NCI-H226 (cell line): ENCODE data around the gene PLGLB2.
A peak's percentile ranks its signal among the peaks of the same experiment; 100 is the strongest.
"Not testable (repeated sequence)": the region's sequence is repeated elsewhere in the genome, so short reads cannot be mapped to it uniquely, and the experiment has no call there.

Source experiments
- DNase-seq: peaks from one replicate; pipeline ENCODE4 v3.0.0-alpha.2; 2015

The PLGLB2 gene

DNA sequence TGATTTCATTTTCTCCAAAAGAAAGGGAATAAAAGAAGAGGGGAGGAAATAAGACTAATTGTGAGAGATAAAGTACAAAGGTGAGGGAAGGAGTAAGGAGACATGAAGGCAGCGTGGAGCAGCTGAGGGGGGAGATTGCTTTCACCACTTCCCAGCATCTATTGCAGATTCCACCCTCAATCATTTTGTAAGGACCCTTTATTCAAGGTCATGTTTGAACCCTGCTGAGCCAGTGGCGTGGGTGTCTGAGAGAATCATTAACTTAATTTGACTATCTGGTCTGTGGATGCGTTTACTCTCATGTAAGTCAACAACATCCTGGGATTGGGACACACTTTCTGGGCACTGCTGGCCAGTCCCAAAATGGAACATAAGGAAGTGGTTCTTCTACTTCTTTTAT is at the start of gene PLGLB2:
Gene PLGLB2 (plus strand): TSS at position 297 of the 400 bp plus-strand sequence. CDS start 67 bp downstream, at position 364.
- DNase-seq = not testable (repeated sequence)

DNA sequence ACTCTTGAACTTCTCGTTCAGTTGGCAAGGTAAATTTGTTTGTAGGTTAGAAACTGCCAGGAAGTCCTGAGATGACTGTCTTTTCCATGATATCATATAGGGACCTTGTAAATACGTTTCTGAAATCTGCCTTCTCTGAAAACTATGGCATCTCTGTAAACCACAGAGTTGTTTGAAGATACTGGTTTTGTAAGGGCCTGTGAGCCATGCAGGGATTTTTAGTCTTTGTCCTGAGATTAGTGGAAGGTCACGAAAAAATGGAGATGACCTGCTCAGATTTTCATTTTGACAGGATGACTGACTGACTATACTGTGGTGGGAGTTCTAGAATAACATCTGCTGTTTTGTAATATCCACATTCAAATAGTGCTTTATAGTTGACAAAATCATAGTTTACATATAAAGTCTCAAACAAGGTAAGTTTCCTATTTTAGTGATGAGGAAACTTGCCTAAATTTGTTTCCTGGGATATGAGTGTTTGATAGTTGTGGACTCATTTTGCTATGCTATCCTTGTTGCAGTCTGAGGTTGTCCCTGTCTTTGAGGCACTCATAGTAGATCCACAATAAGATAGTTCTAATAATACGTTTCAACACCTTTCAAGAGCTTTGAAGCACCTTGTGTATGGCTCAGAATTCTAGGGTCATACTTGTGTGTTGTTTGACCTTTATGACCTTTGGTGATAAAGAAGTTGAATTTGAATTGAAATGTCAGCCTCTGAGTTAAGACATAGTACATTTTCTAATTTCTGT is 43.1 kb upstream of the PLGLB2 start:
- not testable (repeated sequence) for DNase-seq

DNA sequence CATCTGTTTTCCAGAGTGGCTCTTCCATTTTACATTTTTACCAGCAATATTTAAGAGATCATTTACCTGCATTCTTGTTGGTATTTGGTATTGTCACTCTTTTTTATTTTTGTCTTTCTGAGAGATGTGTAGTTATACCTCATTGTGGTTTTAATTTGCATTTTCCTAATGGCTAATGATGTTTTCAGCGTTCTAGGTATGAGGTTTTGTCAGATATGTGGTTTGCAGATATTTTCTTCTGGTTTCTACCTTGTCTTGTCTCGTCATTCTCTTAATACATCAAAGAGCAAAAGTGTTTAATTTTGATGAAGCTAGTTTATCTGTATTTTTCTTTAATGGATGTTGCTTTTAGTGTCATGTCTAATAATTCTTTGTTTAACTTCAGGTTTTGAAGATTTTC is 39.5 kb upstream of the PLGLB2 start:
- DNase-seq = not testable (repeated sequence)

DNA sequence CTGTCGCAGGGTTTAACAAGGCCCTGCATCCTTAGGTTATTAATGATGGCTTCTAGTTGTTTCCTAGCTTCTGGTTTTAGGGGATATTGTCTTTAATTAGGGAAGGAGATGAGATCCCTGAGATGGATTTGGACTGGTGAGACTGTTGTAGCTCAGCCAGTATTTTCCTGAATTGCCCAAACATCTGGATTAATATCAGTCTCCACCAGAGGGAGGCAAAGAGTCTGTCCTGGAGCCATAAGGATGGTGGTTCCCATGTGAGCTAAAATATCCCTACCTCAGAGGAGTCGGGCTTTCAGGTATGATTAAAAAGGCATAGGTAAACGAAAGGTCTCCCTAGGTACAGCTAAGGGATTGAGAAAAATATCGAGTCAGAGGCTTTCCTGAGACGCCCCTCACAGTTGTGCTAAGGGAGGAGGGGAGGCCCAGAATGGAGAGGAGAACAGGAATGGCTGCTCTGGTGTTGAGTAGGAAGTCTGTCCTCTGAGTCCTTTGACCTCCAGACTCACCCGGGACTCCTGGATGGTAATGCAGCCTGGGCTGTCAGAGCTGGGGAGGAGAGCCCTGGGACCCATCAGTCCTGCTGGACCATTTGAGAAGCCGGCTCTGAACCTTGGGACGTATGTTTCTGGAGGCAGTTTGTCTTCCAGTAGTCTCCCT is 19.8 kb upstream of the PLGLB2 start:
- not testable (repeated sequence) for DNase-seq

DNA sequence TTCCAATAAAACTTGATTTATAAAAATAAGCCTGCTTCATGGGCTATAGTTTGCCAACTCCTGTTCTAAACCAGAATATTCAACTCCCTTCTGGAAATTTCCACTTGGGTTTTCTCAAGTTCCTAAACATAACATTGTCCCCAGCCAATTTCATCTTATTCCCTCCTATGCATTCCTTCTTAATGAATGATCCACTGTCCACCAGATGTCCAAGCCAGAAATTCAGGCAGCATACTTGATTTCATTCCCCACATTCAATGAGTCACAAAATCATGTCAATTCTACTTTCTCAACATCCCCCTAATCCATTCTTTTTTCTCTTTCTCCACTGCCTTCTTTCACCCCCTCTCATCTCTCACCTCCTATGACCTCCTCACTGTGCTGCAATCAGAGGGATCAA is 7.0 kb upstream of the PLGLB2 start:
- DNase-seq = not testable (repeated sequence)

DNA sequence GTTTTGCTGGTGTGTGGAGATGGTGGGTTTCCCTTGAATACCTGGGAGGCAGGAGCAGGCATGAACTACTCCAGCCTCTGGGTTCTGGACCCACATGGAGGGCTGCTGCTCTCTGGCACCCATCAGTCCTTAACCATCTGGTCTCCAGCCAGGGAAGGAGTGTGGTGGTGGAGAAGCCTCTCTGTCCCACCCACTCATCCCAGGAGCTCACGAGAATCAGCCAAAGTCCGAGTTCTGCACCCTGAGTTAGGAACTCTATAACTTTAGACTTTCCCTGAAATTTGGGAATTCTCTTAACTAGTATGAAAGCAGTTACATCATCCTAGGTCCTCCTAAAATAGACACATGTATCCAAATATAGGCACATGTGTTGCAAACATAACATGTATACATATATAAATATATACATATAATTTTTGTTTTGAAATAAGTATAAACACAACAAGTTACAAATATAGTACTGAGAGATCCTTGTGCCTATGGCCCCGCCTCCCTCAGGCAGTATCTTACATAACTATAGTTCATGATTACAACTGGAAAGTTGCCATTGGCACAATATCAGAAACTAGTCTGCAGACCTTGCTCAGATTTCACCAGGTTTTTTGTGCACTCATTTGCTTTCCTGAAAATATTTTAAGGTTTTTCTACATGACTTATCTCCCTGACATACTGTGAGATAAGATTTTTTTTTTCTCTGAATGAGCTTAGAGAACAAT is 5.3 kb upstream of the PLGLB2 start:
- DNase-seq = not testable (repeated sequence)

DNA sequence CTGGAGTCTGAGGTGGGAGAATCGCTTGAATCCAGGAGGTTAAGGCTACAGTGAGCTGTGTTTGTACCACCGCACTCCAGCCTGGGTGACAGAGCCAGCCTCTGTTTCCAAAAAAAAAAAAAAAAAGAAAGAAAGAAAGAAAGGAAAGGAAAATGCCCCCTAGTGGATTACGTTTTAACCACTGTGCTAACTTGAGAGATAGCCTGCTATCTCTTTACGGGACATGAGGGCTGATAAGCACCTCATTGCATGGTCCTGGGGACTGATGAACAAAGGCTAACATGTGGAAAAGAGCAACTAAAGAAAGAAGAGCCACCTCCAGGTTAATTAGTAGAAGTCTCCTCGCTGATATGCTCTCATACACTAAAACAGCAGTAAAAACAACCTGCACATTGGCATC is 4.2 kb upstream of the PLGLB2 start:
- not testable (repeated sequence) for DNase-seq

DNA sequence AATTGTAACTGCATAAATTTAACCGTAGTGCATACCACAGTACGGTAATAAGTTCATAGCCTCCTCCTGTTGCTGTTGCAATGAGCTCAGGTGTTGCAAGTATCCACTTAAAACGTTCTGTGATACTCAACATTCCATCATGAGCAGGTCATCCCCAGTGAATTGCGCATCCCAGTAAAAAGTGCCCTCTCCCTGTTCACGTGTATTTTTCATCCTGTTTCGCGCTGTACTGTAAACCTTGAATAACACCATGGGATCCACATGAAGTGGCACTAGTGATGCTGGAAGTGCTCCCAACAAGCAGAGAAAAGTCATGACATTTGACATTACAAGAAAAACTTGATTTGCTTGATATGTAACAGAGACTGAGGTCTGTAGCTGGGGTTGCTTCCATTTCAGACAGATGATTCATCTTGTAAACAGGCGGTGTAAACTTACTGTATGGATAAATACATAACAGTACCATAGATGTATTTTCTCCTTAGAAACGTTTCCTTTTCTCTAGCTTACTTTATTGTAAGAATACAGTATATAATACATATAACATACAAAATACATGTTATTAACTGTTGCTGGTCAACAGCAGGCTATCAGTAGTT is 2.4 kb upstream of the PLGLB2 start:
- DNase-seq = peak; percentile 1

DNA sequence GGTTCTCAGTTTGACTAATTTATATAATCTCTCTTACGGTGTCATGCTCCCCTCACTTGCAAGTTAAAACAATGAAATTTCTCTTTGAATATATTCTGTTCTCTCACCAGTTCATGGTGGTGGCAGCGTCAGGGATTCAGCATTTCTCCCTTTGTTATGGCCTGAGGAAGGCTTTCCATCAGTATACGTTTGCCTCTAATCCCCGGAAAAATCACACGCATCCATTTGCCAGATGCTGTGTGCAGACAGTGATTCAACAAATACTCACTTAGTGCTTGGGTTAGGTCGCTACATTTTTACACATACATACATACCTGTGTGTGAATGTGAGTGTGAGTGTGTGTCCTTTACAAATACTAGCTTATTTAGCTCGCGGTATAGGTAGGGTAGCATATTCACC is 637 bp downstream of the PLGLB2 start:
- DNase-seq = not testable (repeated sequence)

DNA sequence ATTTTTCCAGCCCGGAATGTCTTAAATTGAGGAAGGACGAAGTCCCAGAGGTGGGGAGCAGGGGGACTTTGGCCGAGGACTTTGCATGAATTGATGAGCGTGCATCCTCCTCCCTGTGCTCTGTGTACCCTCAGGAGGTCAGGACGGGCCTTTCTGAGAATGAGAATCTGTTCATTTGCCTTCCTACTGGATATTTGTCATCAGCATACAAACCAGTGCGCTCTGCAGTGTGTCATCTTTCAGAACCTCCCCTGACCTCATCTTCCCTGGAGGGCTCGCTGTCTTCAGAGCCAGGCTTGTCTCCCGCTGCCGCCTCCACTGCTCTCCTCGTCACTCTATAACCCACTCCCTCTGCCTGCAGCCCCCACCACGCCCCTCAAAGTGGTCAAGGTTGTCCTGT is 2.7 kb downstream of the PLGLB2 start:
- DNase-seq = not testable (repeated sequence)

DNA sequence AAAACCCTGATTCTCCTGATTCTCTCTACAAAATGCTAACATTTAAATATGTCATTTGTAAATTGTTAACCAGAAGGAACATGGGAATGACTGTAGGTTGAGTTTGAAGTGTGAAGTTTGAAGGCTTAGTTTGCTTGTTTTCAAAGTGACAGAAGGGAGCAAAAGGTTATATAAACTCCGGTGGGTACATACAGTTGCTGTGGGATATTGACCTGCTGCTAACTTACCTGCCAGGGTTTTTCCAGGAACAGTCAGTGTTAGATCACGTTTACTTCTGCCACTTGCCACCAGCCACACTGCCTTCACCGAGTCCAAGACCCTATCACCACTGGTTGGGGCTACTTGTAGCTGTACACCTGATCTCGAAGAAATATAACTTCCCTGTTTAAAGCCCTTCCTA is 6.9 kb downstream of the PLGLB2 start:
- DNase-seq = not testable (repeated sequence)
